ENCODE data around the gene ATP5F1D.

DNA sequence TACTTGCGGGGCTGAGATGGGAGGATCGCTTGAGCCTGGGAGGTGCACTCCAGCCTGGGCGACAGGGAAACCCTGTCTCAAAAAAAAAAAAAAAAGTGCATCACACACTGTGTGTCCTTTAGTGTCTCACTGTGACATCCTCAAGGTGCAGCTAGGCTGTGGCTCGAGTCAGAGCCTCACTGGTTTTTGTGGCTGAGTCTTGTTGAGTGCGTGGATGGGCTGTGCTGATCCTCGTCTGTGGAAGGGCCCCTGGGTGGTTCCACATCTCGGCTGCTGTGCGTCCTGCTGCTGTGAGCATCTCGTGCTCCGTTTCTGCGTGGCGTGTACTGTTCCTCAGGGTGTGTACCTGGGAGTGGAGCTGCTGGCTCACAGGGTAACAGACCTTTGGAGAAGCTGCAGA is 24.8 kb upstream of the ATP5F1D start:
- TF ChIP-seq, protein P1, sequence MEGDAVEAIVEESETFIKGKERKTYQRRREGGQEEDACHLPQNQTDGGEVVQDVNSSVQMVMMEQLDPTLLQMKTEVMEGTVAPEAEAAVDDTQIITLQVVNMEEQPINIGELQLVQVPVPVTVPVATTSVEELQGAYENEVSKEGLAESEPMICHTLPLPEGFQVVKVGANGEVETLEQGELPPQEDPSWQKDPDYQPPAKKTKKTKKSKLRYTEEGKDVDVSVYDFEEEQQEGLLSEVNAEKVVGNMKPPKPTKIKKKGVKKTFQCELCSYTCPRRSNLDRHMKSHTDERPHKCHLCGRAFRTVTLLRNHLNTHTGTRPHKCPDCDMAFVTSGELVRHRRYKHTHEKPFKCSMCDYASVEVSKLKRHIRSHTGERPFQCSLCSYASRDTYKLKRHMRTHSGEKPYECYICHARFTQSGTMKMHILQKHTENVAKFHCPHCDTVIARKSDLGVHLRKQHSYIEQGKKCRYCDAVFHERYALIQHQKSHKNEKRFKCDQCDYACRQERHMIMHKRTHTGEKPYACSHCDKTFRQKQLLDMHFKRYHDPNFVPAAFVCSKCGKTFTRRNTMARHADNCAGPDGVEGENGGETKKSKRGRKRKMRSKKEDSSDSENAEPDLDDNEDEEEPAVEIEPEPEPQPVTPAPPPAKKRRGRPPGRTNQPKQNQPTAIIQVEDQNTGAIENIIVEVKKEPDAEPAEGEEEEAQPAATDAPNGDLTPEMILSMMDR (conservative IDR thresholded peaks at IDR 0.05; ENCODE audit: low read depth, low read length): no peak
- TF ChIP-seq EZH2 (IDR thresholded peaks at IDR 0.05; ENCODE audit: low read length, unreplicated experiment) (no peak), EZH2phosphoT487 (IDR thresholded peaks at IDR 0.05; ENCODE audit: borderline replicate concordance, low read length) (no peak)

All from PC-3 (cell line).